PC-3 (cell line): ENCODE measurements around the gene B4GALNT3. TPM values are rescaled to one million over a fixed set of nuclear protein-coding genes. Genes with fewer than 3 reads are reported as not detected.

Source experiments
- ATAC-seq: fragments of 200-7000 bp; cut with Tn5 transposase; 2 replicates; pipeline ENCODE4 v1.9.1; 2020; ENCODE audit warnings: mild to moderate bottlenecking, moderate library complexity
- BruUV-seq: library from RNA; stranded (reverse); fragments of 400-500 nt; replicated peaks from 2 replicates; lab custom pipeline; 2021; lab: Mats Ljungman, UMichigan
- CTCF ChIA-PET: fragments of 300-600 bp; sonication (Branson Sonifier 250); formaldehyde crosslinking; loops from one replicate; lab custom pipeline; 2022; ENCODE audit warnings: antibody characterized with exemption; lab: Charles Lee
- POLR2A ChIA-PET: fragments of 300-600 bp; sonication (Branson Sonifier 250); formaldehyde crosslinking; loops from one replicate; lab custom pipeline; 2022; ENCODE audit warnings: antibody characterized with exemption; ENCODE audit not compliant: unreplicated experiment; lab: Charles Lee
- DNase-seq: peaks from one replicate; pipeline ENCODE4 v3.0.0-alpha.2; 2015
- H2AFZ ChIP-seq: fragments of 300-600 bp; sonication (generic); 2 replicates; pipeline ENCODE4 v1.6.0; 2016; ENCODE audit warnings: antibody characterized with exemption, low read length
- H3F3A ChIP-seq: fragments of 300-600 bp; sonication (generic); one replicate; pipeline ENCODE4 v1.6.0; 2017; ENCODE audit warnings: antibody characterized with exemption, low read length, control low read depth, mild to moderate bottlenecking; ENCODE audit not compliant: unreplicated experiment
- H3K27ac ChIP-seq: fragments of 300-600 bp; sonication (generic); 2 replicates; pipeline ENCODE4 v1.5.1; 2016; ENCODE audit warnings: mild to moderate bottlenecking, low read length
- H3K27me3 ChIP-seq: fragments of 300-600 bp; sonication (generic); 2 replicates; pipeline ENCODE4 v1.6.1; 2016; ENCODE audit warnings: low read length, mixed read lengths
- H3K36me3 ChIP-seq: fragments of 300-600 bp; sonication (generic); 2 replicates; pipeline ENCODE4 v1.6.1; 2016; ENCODE audit warnings: low read depth, mixed run types, low read length, mixed read lengths
- H3K4me1 ChIP-seq: fragments of 300-600 bp; sonication (generic); 2 replicates; pipeline ENCODE4 v1.5.1; 2016; ENCODE audit warnings: low read length; ENCODE audit not compliant: insufficient read depth
- H3K4me2 ChIP-seq: fragments of 300-600 bp; sonication (generic); 2 replicates; pipeline ENCODE4 v1.6.0; 2016; ENCODE audit warnings: low read length
- H3K4me3 ChIP-seq: fragments of 300-600 bp; sonication (generic); 2 replicates; pipeline ENCODE4 v1.5.1; 2016; ENCODE audit warnings: mild to moderate bottlenecking, low read length, mixed read lengths
- H3K79me2 ChIP-seq: fragments of 300-600 bp; sonication (generic); 2 replicates; pipeline ENCODE4 v1.6.1; 2017; ENCODE audit warnings: low read length, mixed read lengths
- H3K9ac ChIP-seq: fragments of 300-600 bp; sonication (generic); 2 replicates; pipeline ENCODE4 v1.6.0; 2016; ENCODE audit warnings: mild to moderate bottlenecking, low read length
- H3K9me2 ChIP-seq: fragments of 300-600 bp; sonication (generic); replicated peaks from 2 replicates; pipeline ENCODE4 v1.6.1; 2016; ENCODE audit warnings: mixed run types, low read length, mixed read lengths
- H3K9me3 ChIP-seq: fragments of 300-600 bp; sonication (generic); 2 replicates; pipeline ENCODE4 v1.6.1; 2016; ENCODE audit warnings: low read length, mixed read lengths
- H4K20me1 ChIP-seq: fragments of 300-600 bp; sonication (generic); 2 replicates; pipeline ENCODE4 v1.6.1; 2016; ENCODE audit warnings: low read length, mixed read lengths
- EZH2 ChIP-seq: fragments of 300-600 bp; sonication (generic); IDR thresholded peaks from one replicate; pipeline ENCODE4 v1.6.1; 2017; ENCODE audit warnings: antibody characterized with exemption, mild to moderate bottlenecking, low read length; ENCODE audit not compliant: unreplicated experiment
- EZH2phosphoT487 ChIP-seq: fragments of 300-600 bp; sonication (generic); IDR thresholded peaks from 2 replicates; pipeline ENCODE4 v1.6.1; 2018; ENCODE audit warnings: mild to moderate bottlenecking, antibody characterized with exemption, low read length, borderline replicate concordance
- intact Hi-C: fragments of 100-400 bp; cut with micrococcal nuclease; formaldehyde crosslinking; loops from 2 replicates; pipeline ENCODE4 v1.9.0; 2023
- total RNA-seq: library from RNA; depleted of rRNA; stranded (reverse); fragments of >200 nt; gene quantifications from 2 replicates; pipeline ENCODE4 v1.2.3, GENCODE V29; 2014
- TF ChIP-seq, protein P1 (sequence below): fragments of 300-600 bp; sonication (generic); conservative IDR thresholded peaks from 2 replicates; pipeline ENCODE4 v1.5.1; 2017; ENCODE audit warnings: antibody characterized with exemption, low read depth, mild to moderate bottlenecking, low read length

Gene B4GALNT3
- total RNA-seq, 1 experiment from 2014 or later: 3.7 TPM

DNA sequence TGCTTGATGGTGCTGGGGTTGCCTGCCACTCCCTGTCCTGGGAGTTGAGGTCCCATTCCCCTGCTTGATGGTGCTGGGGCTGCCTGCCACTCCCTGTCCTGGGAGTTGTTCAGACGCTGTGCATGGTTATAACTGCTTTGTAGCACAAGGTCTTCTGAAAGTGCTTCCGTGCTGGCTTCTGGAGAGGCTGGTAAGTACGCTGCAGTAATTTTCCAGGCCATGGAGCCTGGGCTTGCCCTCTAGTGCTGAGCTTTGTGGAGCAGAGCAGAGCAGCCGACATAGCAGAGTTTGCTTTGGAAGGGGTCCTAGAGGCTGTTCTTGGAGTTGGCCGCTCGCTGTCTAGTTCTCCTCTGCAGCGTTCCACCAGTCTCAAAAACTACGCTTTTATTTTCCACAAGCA is 6.3 kb downstream of the B4GALNT3 start:
- no peaks in the 10 kb centered on the region for H3F3A ChIP-seq
- DNase-seq (no peak), ATAC-seq (no peak)
- H3K4me2 ChIP-seq: no peak overlapping the region
- no peak overlapping the region for H2AFZ ChIP-seq
- H3K4me3 ChIP-seq: no peak overlapping the region
- no peaks in the 10 kb centered on the region for H3K79me2 ChIP-seq
- ChIA-PET POLR2A (no interaction called here), CTCF (no interaction called here)
- no peak overlapping the region for H3K27ac ChIP-seq
- H3K9me2 ChIP-seq: no peaks in the 10 kb centered on the region
- intact Hi-C loops: no loop called here
- no TSS peak for BruUV-seq
- H3K4me1 ChIP-seq: peaks cover 18% of the 10 kb centered on the region
- TF ChIP-seq EZH2 (no peak), EZH2phosphoT487 (no peak)
- TF ChIP-seq, protein P1, sequence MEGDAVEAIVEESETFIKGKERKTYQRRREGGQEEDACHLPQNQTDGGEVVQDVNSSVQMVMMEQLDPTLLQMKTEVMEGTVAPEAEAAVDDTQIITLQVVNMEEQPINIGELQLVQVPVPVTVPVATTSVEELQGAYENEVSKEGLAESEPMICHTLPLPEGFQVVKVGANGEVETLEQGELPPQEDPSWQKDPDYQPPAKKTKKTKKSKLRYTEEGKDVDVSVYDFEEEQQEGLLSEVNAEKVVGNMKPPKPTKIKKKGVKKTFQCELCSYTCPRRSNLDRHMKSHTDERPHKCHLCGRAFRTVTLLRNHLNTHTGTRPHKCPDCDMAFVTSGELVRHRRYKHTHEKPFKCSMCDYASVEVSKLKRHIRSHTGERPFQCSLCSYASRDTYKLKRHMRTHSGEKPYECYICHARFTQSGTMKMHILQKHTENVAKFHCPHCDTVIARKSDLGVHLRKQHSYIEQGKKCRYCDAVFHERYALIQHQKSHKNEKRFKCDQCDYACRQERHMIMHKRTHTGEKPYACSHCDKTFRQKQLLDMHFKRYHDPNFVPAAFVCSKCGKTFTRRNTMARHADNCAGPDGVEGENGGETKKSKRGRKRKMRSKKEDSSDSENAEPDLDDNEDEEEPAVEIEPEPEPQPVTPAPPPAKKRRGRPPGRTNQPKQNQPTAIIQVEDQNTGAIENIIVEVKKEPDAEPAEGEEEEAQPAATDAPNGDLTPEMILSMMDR: no peak
- no peaks in the 10 kb centered on the region for H3K36me3 ChIP-seq
- no peaks in the 10 kb centered on the region for H3K9me3 ChIP-seq
- H3K9ac ChIP-seq: no peak overlapping the region
- H3K27me3 ChIP-seq: no peaks in the 10 kb centered on the region
- no peaks in the 10 kb centered on the region for H4K20me1 ChIP-seq

DNA sequence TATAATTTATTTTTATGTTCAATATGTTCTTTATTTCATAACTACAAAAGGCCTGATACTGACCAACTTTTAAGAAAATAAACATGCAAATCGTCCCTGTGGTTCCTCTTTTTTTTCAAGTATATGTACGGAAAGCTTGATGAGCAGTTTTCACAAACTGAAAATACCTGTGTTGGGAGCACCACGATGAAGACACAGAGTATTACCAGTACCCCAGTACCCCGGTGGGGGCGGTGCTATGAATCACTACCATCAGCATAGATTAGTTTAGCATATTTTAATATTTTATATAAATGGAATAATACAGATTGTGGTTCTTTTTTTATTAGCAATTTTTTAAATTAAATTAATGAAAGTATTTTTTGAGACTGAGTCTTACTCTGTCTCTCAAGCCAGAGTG is 7.0 kb downstream of the B4GALNT3 start:
- ChIA-PET POLR2A (no interaction called here), CTCF (no interaction called here)
- Histone ChIP-seq H3K4me3 (no peak overlapping the region), H3K36me3 (no peaks in the 10 kb centered on the region), H3K9me2 (no peaks in the 10 kb centered on the region), H3F3A (no peaks in the 10 kb centered on the region), H3K4me2 (no peak overlapping the region), H2AFZ (no peak overlapping the region), H3K79me2 (no peaks in the 10 kb centered on the region), H3K9me3 (no peaks in the 10 kb centered on the region), H3K4me1 (peaks cover 18% of the 10 kb centered on the region), H3K9ac (no peak overlapping the region), H3K27ac (no peak overlapping the region), H4K20me1 (no peaks in the 10 kb centered on the region), H3K27me3 (no peaks in the 10 kb centered on the region)
- BruUV-seq: no TSS peak
- ATAC-seq (no peak), DNase-seq (no peak)
- TF ChIP-seq EZH2 (no peak), EZH2phosphoT487 (no peak)
- TF ChIP-seq, protein P1: no peak
- intact Hi-C loops: no loop called here

DNA sequence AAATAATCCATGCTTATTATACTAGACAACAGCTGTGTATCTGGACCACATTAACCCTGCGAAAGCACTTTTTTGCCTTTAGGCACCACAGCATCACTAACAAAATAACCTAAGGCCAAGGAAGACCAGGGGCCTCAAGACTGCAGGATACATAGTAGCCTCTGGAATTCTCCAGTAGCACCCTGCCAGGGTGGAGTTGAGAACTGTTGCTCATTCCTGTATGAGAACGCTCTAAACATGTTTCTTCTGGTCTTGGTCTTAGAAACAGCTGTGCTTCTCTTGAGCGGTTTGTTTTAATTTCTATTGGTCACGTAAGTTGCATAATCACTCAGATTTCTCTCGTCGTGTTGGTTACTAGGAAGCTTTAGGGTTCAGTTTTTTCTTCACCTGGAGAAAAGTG is 7.9 kb downstream of the B4GALNT3 start:
- Histone ChIP-seq H3K79me2 (no peaks in the 10 kb centered on the region), H3F3A (no peaks in the 10 kb centered on the region), H3K27ac (no peak overlapping the region), H4K20me1 (no peaks in the 10 kb centered on the region), H3K4me2 (no peak overlapping the region), H3K9me3 (no peaks in the 10 kb centered on the region), H3K27me3 (no peaks in the 10 kb centered on the region), H3K4me3 (no peak overlapping the region), H3K4me1 (peaks cover 18% of the 10 kb centered on the region), H3K9me2 (no peaks in the 10 kb centered on the region), H3K36me3 (no peaks in the 10 kb centered on the region), H2AFZ (no peak overlapping the region), H3K9ac (no peak overlapping the region)
- no TSS peak for BruUV-seq
- ATAC-seq (no peak), DNase-seq (no peak)
- CTCF ChIA-PET: no interaction called here
- intact Hi-C loops: no loop called here
- POLR2A ChIA-PET: interaction anchor here (0.6 kb wide), 1 partner anchor 28 kb away, joined by 3 read pairs; no protein-coding TSS in a partner anchor
- TF ChIP-seq EZH2phosphoT487 (no peak), EZH2 (no peak)
